Left kidney (tissue), 2 donors: ENCODE measurements around the gene MT1A. TPM values are rescaled to one million over a fixed set of nuclear protein-coding genes. Genes with fewer than 3 reads are reported as not detected.
"Not testable (repeated sequence)": the region's sequence is repeated elsewhere in the genome, so short reads cannot be mapped to it uniquely, and the experiment has no call there.

Experiments used
- DNase-seq: peaks from one replicate; pipeline ENCODE4 v3.0.0-alpha.2; 2013
- polyA plus RNA-seq: library from polyadenylated mRNA; unstranded; fragments of 120-200 nt; gene quantifications from one replicate; pipeline ENCODE4 v1.2.1, GENCODE V29; 2013; ENCODE audit not compliant: insufficient read length

MT1A gene
- polyA plus RNA-seq, 1 donor: not detected

DNA sequence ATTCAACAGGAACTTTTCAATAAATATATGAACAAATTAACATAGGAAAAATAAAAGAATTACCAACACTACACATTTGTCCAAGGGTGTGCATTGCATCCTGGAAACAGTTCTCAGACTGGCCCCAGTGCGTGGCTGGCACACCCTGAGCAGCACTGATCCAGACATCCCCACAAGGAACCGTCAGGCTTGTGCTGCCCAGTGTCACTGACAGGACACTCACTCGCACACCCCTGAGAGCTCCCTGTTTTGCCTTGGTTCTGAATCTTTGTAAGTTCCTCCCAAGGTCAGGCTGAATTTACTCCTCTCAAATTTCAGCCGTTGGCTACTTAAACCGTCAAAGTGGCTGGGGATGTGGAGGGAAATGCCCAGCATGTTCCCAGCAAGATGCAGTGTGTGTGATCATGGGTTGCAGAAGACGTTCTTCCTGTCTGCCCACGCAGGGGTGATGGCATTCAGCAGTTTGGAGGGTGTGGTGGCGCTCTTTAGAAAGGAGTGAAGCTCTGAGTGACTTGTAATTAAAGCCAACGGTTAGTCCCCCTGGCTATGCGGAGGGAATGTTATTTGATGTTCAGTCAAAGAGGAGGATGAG lies 28.4 kb upstream of the MT1A start:
- DNase-seq: no peak

DNA sequence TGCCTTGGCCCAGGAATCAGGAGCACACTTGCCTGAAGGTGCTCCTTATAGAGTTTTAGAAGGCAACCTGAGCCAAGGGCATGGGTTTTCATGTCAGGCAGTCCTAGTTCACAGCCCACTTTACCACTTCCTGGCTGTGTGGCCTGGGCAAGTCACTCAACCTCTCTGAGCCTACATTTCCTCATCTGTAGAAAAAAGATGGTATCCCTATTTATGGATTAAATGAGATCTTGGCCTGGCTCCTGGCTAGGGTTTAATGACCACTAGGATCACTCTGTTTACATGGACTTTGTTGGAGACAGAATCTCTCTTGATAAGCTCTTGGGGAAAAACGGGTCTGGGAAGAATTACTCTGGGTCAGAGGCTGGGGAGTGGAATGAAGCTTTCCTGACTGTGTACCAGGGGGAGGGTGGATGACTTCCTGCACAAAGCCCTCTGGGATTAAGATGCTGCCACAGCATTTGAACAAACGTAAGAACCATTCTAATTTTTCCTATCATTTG lies 27.8 kb upstream of the MT1A start:
- DNase-seq: no peak

- no peak for DNase-seq
Observed at GRCh38 chr16:56611281-56611833, 27.1 kb upstream of the MT1A start.

- no peak for DNase-seq
Observed at GRCh38 chr16:56613706-56614105, 24.8 kb upstream of the MT1A start.

DNA sequence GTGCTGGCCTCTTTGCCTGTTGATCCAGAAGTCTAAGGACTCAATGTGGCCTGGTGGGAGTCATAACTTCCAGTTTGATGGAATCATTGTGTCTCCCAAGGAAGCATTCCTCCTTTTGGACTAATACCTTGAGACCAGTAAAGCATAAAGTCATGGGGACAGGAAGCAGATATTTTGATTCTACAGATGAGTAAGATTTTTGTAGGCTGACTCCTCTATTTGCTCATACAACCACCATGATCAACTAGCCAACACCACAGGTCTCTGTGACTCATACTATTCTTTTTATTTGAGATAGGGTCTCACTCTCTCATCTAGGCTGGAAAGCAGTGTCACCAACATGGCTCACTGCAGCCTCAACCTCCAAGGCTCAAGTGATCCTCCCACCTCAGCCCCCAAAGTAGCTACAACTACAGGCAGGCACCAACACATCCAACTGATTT lies 23.9 kb upstream of the MT1A start:
- no peak for DNase-seq

DNA sequence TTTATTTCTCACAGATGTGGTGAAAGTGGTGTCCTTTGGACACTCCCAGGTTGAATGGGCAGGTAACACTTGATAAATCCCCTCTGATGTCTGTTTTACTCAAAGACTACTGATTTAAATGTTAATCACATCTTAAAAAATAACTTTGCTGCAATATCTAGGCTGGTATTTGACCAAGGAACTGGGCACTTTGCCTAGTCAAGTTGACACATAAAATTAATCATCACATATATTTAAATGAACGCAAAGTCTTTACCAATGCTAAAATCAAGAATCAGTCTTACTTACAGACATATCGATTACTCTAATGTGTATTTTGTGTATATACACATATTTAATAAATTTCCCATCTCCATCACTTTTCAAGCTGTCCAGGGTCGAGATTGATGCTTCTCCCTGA lies 23.1 kb upstream of the MT1A start:
- DNase-seq: no peak

DNA sequence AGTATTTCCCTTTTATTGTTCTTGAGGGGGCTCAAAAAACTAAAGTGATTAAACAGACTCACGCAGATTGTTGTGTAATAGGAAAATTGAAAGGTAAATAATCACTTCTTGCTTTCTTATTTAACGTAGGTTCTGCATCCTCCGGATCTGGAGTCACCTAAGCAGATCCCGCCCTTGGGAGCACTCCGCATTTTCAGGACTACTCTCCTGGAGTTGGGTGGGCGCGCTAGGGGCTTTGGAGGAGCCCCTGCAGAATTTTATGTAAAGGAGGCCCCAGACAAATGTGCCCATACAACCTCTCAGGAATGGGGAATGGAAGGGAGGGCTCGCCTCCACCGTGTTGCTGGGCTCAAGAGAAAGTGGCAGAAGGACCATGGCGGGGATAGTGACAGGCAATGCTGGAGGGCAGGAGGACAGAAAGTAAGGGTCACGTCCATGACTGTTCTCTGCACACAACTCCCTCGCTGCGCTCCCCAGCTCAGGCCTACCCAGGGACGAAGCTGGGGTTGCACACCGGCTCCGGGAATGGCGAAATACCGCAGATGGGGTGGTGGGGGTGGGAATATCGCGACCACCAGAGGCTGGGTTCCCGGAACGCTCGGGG lies 21.8 kb upstream of the MT1A start:
- no peak for DNase-seq

- DNase-seq: no peak
Observed at GRCh38 chr16:56617212-56618085, 21.0 kb upstream of the MT1A start.

DNA sequence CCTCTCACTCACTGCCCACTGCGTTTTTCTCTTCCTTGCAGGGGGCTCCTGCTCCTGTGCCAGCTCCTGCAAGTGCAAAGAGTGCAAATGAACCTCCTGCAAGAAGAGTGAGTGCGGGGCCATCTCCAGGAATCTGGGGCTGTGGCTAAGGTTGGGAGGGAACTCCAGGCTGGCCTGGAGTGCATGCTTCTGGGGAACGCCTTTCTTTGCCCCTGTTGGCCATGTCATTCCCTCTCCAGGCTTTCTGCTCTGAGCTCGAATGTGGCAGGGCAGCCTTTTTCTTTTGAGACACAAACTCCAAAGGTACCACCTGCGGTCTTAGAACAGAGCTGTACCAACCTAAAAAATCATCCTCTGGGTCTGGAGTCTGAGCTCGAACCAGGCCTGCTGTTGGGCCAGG lies 20.3 kb upstream of the MT1A start:
- DNase-seq: no peak

GRCh38 chr16:56620339-56620897 lies 18.0 kb upstream of the MT1A start:
- no peak for DNase-seq

DNA sequence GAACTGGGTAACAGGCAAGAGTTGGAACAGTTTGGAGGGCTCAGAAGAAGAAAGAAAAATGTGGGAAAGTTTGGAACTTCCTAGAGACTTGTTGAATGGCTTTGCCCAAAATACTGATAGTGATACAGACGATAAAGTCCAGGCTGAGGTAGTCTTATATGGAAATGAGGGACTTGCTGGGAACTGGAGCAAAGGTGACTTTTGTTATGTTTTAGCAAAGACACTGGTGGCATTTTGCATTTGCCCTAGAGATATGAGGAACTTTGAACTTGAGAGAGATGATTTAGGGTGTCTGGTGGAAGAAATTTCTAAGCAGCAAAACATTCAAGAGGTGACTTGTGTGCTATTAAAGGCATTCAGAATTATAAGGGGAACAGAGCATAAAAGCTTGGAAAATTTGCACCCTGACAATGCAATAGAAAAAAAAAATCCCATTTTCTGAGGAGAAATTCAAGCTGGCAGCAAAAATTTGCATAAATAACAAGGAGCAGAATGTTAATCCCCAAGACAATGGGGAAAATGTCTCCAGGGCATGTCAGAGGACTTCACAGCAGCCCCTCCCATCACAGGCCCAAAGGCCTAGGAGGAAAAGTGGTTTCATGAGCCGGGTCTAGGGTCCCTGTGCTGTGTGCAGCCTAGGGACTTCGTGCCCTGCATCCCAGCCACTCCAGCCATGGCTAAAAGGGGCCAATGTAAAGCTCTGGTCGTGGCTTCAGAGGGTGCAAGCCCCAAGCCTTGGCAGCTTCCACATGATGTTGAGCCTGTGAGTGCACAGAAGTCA lies 16.6 kb upstream of the MT1A start:
- DNase-seq: not testable (repeated sequence)

DNA sequence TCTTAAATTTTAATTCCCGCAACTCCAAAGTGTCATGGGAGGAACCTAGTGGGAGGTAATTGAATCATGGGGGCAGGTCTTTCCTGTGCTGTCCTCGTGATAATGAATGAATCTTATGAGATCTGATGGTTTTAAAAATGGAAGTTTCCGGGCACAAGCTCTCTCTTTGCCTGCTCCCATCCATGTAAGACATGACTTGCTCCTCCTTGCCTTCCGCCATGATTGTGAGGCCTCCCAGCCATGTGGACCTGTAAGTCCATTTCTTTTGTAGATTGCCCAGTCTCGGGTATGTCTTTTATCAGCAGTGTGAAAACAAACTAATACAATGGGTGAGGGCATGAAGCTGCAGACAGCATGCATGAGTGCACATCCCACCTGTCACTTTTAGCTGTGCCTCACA lies 15.3 kb upstream of the MT1A start:
- DNase-seq: not testable (repeated sequence)

GRCh38 chr16:56623637-56624036 lies 14.8 kb upstream of the MT1A start:
- no peak for DNase-seq

DNA sequence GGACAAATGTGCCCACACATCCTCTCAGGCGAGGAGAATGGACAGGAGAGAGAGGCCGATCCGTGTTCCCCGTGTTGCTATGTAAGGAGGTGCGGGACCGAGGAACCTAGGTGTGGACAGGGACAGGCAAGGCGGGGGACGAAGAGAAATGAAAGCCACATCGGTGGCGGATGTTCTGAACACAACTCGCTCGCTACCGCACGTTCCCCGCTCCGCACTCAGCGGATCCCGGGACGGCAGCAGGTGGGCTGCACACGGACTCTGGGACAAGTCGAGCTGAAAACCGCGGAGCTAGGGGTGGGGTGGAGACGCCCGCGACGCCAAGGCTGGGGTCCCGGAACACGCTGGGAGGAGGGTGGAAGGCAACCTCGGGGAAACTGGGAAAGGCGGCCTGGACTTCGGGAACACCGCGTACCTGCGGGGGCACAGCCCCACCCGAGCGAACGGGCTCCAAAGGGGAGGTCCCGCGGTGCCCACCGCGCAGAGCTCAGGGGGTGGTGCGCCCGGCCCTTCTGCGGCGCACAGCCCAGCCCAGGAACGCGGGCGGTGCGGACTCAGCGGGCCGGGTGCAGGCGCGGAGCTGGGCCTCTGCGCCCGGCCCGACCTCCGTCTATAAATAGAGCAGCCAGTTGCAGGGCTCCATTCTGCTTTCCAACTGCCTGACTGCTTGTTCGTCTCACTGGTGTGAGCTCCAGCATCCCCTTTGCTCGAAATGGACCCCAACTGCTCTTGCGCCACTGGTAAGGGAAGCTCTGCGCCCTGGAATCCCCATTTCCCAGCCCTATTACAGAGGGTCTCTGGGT lies 13.1 kb upstream of the MT1A start, which contains the start of gene MT1E:
Gene MT1E, plus strand, starts transcription at position 642 of the 803 bp plus-strand sequence. Its CDS starts 71 bp downstream, at position 713.
- no peak for DNase-seq

GRCh38 chr16:56625943-56626654 lies 12.4 kb upstream of the MT1A start:
- no peak for DNase-seq

DNA sequence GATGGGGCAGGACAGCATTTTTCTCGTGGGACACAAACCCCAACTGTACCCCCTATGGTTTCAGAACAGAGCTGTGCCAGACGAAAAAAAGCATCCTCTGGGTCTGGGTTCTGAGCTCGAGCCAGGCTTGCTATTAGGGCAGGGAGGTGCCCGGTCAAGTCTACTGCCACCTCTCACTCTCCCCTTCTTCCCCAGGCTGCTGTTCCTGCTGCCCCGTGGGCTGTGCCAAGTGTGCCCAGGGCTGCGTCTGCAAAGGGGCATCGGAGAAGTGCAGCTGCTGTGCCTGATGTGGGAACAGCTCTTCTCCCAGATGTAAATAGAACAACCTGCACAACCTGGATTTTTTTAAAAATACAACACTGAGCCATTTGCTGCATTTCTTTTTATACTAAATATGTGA lies 11.8 kb upstream of the MT1A start:
- no peak for DNase-seq

- no peak for DNase-seq
Observed at GRCh38 chr16:56628486-56629350, 9.7 kb upstream of the MT1A start.

- DNase-seq: no peak
Observed at GRCh38 chr16:56629531-56629930, 8.9 kb upstream of the MT1A start.

GRCh38 chr16:56630134-56630533 lies 8.3 kb upstream of the MT1A start:
- DNase-seq: no peak
